ENCODE data around the gene ATAD3B. TPM values are rescaled to one million over a fixed set of nuclear protein-coding genes. Genes with fewer than 3 reads are reported as not detected.
"Not testable (repeated sequence)": the region's sequence is repeated elsewhere in the genome, so short reads cannot be mapped to it uniquely, and the experiment has no call there.

ATAD3B gene
- total RNA-seq, 1 experiment from 2014 or later: 33.8 TPM

DNA sequence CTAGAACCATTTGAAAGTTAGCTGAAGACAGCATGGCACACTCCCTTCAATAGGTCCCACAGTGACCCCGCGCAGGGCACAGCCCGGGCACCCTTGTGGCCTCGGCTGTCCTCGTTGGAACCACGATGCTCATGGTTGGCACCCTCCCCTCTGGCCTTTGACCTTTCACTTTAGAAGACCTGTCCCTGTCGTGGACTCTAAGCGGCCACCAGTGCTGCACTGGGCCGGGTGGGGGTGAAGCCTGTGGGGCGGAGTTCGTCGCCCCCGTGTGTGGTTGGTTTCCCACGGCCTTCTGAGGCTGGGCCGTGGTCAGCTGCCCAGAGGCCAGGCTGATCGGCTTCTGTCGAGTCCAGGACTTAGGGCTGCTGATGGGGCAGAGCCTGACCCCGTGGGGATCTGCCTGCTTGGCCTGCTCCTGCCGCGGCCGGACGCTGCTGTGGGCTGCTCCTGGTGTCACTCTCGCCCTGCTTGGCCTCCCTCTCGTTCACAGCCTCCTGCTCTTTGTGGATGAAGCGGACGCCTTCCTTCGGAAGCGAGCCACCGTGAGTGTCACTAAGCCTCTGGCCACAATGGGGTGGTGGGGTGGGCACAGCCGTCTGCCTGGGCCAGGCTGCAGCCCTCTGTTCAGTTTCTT lies 53.3 kb downstream of the ATAD3B start:
- H3K36me3 ChIP-seq: peaks cover 48% of the 10 kb centered on the region
- not testable (repeated sequence) for H3K4me3 ChIP-seq; H3K4me1 ChIP-seq (replicated peaks); H3K27ac ChIP-seq; H3K27me3 ChIP-seq (replicated peaks); H3K9me3 ChIP-seq (replicated peaks); DNase-seq (ENCODE audit: low read depth in 1 of 2, low spot score in 2 of 2)

DNA sequence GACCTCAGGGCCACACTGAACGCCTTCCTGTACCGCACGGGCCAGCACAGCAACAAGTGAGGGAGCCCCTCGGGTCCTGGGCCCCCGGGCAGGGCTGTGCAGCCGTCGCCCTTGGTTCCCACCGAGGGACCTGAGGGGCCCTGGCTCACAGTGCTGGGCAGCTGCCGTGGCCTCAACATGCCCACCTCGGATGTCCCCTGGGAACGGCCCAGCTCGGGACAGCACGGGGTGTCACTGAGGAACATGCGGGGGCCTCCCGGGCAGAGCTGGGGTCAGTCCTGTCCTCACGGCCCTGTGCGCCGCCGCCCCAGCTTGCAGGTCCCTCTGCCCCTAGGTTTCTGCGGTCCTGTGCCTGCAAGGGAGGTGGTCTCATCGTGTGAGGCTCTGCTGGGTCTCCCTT lies 54.9 kb downstream of the ATAD3B start:
- H3K36me3 ChIP-seq: peaks cover 47% of the 10 kb centered on the region
- H3K4me3 ChIP-seq: not testable (repeated sequence)

GRCh38 chr1:1527092-1527816 lies 55.7 kb downstream of the ATAD3B start:
- Histone ChIP-seq H3K4me3 (no peak overlapping the region), H3K9me3 (replicated peaks) (peaks cover 6% of the 10 kb centered on the region), H3K27me3 (replicated peaks) (no peaks in the 10 kb centered on the region), H3K4me1 (replicated peaks) (no peaks in the 10 kb centered on the region), H3K27ac (no peak overlapping the region), H3K36me3 (peaks cover 44% of the 10 kb centered on the region)
- DNase-seq (ENCODE audit: low read depth in 1 of 2, low spot score in 2 of 2): no peak

More for the DNA sequence above, 54.9 kb downstream of the ATAD3B start:
- not testable (repeated sequence) for H3K4me1 ChIP-seq (replicated peaks); H3K9me3 ChIP-seq (replicated peaks); H3K27me3 ChIP-seq (replicated peaks); DNase-seq (ENCODE audit: low read depth in 1 of 2, low spot score in 2 of 2); H3K27ac ChIP-seq

DNA sequence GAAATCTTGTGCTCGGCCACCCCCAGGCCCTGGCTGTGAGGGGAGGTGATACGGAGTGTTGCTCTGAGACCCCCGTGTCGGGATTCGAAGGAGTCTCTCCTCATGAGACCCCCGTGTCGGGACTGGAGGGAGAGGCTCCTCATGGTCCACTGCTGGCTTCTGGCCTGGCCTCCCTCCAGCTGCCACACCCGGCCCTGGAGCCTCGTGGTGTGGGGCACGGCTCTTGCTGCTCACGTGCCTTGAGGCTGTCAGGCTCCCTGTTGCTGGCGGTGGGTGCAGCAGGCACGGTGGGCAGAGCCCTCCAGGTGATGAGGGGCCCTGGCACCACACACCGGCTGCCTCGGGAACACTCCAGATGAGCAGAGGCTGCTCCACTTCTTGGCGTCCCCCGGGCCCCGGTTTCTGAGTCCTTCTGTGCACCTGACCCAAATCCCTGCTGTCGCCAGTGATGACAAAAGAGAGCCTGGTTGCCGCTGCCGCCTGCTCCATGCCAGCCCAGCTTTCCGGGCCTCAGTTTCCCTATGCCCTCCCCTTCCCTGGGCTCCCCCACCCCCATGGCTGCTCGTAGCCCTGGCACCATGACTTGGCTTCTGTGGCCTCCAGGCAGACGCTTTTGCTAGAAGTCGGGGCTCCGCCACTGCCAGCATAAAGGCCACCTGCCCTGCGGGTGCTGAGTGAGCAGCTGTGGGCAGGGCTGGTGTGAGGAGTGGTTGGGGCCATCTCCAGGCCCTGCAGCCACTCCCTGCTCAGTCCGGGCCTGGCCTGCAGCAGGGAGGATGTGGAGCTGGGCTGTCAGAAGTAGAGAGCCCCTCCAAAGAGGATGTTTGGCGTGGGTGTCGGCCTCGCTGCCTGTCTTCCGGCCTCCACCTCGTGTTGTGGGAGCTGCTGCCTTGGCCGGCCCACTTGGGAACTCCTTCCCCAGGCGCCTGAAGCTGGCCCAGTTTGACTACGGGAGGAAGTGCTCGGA lies 57.0 kb downstream of the ATAD3B start:
- no peak overlapping the region for H3K27ac ChIP-seq
- no peak overlapping the region for H3K4me3 ChIP-seq
- no peak for DNase-seq (ENCODE audit: low read depth in 1 of 2, low spot score in 2 of 2)
- peaks cover 6% of the 10 kb centered on the region for H3K9me3 ChIP-seq (replicated peaks)
- H3K27me3 ChIP-seq (replicated peaks): no peaks in the 10 kb centered on the region
- peaks cover 44% of the 10 kb centered on the region for H3K36me3 ChIP-seq
- H3K4me1 ChIP-seq (replicated peaks): no peaks in the 10 kb centered on the region

- no peak for DNase-seq (ENCODE audit: low read depth in 1 of 2, low spot score in 2 of 2)
- Histone ChIP-seq H3K9me3 (replicated peaks) (peaks cover 6% of the 10 kb centered on the region), H3K4me1 (replicated peaks) (no peaks in the 10 kb centered on the region), H3K27ac (no peak overlapping the region), H3K36me3 (peaks cover 45% of the 10 kb centered on the region), H3K27me3 (replicated peaks) (no peaks in the 10 kb centered on the region), H3K4me3 (no peak overlapping the region)
Observed at GRCh38 chr1:1529321-1529720, 57.8 kb downstream of the ATAD3B start.

DNA sequence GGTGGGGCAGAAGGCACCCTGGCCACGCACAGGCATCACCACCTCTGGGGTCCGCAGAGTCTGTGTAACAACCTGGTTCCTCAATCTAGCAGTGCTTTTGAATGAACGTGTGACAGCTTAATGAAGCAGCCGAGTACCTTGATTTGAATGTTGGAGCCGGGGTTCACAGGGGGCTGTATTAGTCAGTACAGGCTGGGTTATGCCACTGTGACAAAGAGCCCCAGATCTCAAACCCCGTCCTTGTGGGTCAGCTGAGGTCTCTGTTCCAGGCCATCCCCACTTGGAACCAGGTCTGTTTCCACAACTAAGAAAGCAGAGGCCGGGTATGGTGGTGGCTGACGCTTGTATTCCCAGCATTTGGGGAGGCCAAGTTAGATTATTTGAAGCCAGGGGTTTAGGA lies 58.4 kb downstream of the ATAD3B start:
- no peaks in the 10 kb centered on the region for H3K4me1 ChIP-seq (replicated peaks)
- DNase-seq (ENCODE audit: low read depth in 1 of 2, low spot score in 2 of 2): no peak
- H3K27ac ChIP-seq: no peak overlapping the region
- peaks cover 6% of the 10 kb centered on the region for H3K9me3 ChIP-seq (replicated peaks)
- H3K4me3 ChIP-seq: no peak overlapping the region
- H3K27me3 ChIP-seq (replicated peaks): no peaks in the 10 kb centered on the region
- H3K36me3 ChIP-seq: peaks cover 48% of the 10 kb centered on the region

DNA sequence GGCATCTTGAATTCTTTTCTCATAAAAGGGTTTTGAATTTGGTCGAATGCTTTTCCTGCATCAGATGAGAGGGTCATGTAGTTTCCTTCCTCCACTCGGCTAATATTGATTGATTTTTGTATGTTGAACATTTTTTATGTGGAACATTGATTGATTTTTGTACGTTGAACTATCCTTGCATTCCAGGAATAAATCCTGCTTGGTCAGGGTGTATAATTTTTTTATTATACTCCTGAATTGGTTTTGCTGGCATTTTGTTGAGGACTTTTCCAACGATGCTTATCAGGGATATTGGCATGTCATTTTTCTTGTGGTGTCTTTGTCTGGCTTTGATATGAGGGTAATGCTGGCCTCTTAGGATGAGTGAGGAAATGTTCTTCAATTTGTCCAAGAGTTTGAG lies 60.4 kb downstream of the ATAD3B start:
- Histone ChIP-seq H3K27me3 (replicated peaks) (no peaks in the 10 kb centered on the region), H3K4me3 (no peak overlapping the region), H3K9me3 (replicated peaks) (peaks cover 6% of the 10 kb centered on the region), H3K36me3 (peaks cover 48% of the 10 kb centered on the region), H3K27ac (no peak overlapping the region), H3K4me1 (replicated peaks) (no peaks in the 10 kb centered on the region)
- DNase-seq (ENCODE audit: low read depth in 1 of 2, low spot score in 2 of 2): no peak

DNA sequence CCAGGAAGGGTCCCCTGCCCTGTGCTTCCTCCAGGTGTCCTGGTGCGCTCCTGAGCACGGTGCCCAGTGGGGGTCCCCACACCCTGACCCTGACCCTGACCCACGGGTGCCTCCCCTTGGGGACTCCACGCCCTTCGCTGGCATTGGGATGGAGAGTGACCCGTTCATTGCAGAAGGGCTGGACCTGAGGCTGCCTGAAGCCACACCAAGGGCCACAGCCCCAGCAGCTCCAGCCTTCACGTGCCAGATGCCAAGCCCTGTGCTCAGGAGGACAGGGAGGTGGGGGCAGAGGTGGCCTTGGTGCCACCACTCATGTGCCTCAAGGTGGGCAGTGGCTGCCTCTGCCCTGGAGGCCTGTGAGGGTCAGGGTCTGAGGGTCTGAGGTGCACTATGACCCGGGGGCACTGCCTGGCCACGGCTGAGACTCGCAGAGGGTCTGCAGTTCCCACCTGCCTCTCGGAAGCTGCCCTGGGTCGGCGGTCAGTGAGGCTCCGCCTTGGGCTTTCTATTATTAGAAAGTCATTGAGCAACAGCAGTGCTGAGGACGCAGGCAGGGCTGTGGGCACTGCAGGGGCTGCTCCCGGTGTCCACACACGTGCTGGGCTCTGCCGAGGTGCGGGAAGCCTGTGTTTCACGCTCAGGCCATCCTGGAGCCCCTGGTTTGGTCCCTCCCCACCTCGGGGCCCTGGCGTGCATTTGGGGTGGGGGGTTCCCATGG lies 61.8 kb downstream of the ATAD3B start:
- not testable (repeated sequence) for H3K27ac ChIP-seq; H3K9me3 ChIP-seq (replicated peaks)
- H3K36me3 ChIP-seq: peaks cover 46% of the 10 kb centered on the region

GRCh38 chr1:1533894-1534291 lies 62.3 kb downstream of the ATAD3B start:
- H3K4me3 ChIP-seq; DNase-seq (ENCODE audit: low read depth in 1 of 2, low spot score in 2 of 2); H3K9me3 ChIP-seq (replicated peaks); H3K27me3 ChIP-seq (replicated peaks); H3K4me1 ChIP-seq (replicated peaks); H3K27ac ChIP-seq: not testable (repeated sequence)
- H3K36me3 ChIP-seq: peaks cover 40% of the 10 kb centered on the region

More for the DNA sequence above, 61.8 kb downstream of the ATAD3B start:
- not testable (repeated sequence) for DNase-seq (ENCODE audit: low read depth in 1 of 2, low spot score in 2 of 2); H3K4me3 ChIP-seq; H3K4me1 ChIP-seq (replicated peaks); H3K27me3 ChIP-seq (replicated peaks)

GRCh38 chr1:1534401-1535154 lies 63.0 kb downstream of the ATAD3B start:
- Histone ChIP-seq H3K27me3 (replicated peaks) (no peaks in the 10 kb centered on the region), H3K36me3 (peaks cover 34% of the 10 kb centered on the region), H3K4me3 (no peak overlapping the region), H3K9me3 (replicated peaks) (peaks cover 6% of the 10 kb centered on the region), H3K27ac (no peak overlapping the region), H3K4me1 (replicated peaks) (no peaks in the 10 kb centered on the region)
- DNase-seq (ENCODE audit: low read depth in 1 of 2, low spot score in 2 of 2): no peak

- H3K27me3 ChIP-seq (replicated peaks): no peaks in the 10 kb centered on the region
- H3K4me3 ChIP-seq: no peak overlapping the region
- H3K9me3 ChIP-seq (replicated peaks): peaks cover 6% of the 10 kb centered on the region
- no peak overlapping the region for H3K27ac ChIP-seq
- H3K36me3 ChIP-seq: peaks cover 29% of the 10 kb centered on the region
- H3K4me1 ChIP-seq (replicated peaks): no peaks in the 10 kb centered on the region
- no peak for DNase-seq (ENCODE audit: low read depth in 1 of 2, low spot score in 2 of 2)
Observed at GRCh38 chr1:1535201-1536018, 63.8 kb downstream of the ATAD3B start.
